Measurements from ENCODE around the gene KRT20. TPM values are rescaled to one million over a fixed set of nuclear protein-coding genes. Genes with fewer than 3 reads are reported as not detected.
"Not testable (repeated sequence)": the region's sequence is repeated elsewhere in the genome, so short reads cannot be mapped to it uniquely, and the experiment has no call there.

Gene KRT20
- total and polyA plus RNA-seq, 5 donors: 0.14 TPM; not detected in 4

DNA sequence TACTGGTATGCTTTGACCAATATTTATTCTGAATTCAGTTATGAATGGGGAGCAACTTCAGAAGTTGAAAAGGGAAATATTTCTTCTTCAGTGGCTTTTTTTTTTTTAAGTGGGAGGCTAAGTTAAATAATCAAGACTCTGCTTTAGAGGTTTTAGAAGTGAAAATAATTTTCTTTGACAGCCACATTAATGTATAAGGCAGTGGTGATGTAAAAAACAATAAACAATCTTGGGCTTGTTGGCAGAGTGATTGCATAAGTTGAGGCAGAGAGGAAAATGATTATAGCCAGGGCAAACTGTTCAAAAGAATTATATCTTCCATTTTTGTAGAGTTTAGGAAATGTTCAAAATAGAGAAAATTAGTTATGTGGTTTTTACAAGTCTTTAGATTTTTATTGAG lies 12.6 kb downstream of the KRT20 start:
- H3K27ac ChIP-seq (ENCODE audit: low read length): no peak overlapping the region
- H3K27me3 ChIP-seq (ENCODE audit: control insufficient read depth, insufficient read depth): no peaks in the 10 kb centered on the region
- DNase-seq (no peak), ATAC-seq (no peak)
- H3K9me3 ChIP-seq (ENCODE audit: control insufficient read depth, low read length): no peaks in the 10 kb centered on the region
- H3K4me3 ChIP-seq (ENCODE audit: low read length): no peak overlapping the region
- H3K4me1 ChIP-seq (ENCODE audit: control insufficient read depth, insufficient read depth, low read length): no peaks in the 10 kb centered on the region
- intact Hi-C loops (cut with DNase I): no loop called here

DNA sequence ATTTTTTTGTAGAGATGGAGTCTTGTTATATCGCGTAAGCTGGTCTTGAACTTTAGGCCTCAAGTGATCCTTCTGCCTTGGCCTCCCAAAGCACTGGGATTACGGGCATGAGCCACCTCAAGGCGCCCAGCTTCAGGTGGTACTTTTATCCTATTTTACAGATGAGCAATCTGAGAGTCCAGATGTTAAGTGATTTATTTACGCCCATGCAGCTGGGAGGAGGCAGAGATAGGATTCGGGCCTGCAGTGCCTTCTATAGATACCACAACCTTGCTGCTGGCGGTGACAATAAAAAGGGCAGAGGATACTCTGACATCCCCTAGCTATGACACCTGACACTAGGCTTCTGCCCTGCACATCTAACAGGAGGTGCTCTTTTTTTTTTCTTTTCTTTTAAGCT lies 13.7 kb downstream of the KRT20 start:
- intact Hi-C loops (cut with DNase I): no loop called here
- no peak overlapping the region for H3K4me3 ChIP-seq (ENCODE audit: low read length)
- H3K9me3 ChIP-seq (ENCODE audit: control insufficient read depth, low read length): no peaks in the 10 kb centered on the region
- no peak for DNase-seq
- no peak overlapping the region for H3K27ac ChIP-seq (ENCODE audit: low read length)
- 89% methylated on average over 7 of the region's 7 CpGs for WGBS
- H3K27me3 ChIP-seq (ENCODE audit: control insufficient read depth, insufficient read depth): no peaks in the 10 kb centered on the region
- ATAC-seq: no peak
- H3K4me1 ChIP-seq (ENCODE audit: control insufficient read depth, insufficient read depth, low read length): no peaks in the 10 kb centered on the region

DNA sequence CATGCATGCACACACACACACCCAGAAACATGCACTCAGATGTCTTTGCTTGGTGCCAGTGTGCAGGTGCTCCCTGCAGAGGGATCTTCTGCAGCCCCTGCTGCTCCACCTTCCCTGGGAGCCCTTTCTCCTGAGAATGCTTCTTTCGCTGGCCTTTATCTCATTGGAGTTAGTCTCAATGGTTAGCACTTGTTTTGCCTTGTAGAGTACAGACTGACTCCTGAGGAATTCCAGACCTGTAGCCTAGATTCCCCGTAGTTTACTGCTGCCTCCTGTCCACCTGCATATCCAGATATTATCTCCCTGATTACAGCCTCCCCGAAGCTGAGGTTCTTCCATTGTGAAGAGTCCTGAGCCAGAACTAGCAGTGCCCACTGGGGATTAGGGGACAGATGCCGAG lies 14.9 kb downstream of the KRT20 start:
- no peaks in the 10 kb centered on the region for H3K27me3 ChIP-seq (ENCODE audit: control insufficient read depth, insufficient read depth)
- ATAC-seq (no peak), DNase-seq (no peak)
- WGBS: 62% methylated on average over 4 of the region's 4 CpGs
- intact Hi-C loops (cut with DNase I): no loop called here
- H3K9me3 ChIP-seq (ENCODE audit: control insufficient read depth, low read length): no peaks in the 10 kb centered on the region
- no peaks in the 10 kb centered on the region for H3K4me1 ChIP-seq (ENCODE audit: control insufficient read depth, insufficient read depth, low read length)
- no peak overlapping the region for H3K4me3 ChIP-seq (ENCODE audit: low read length)
- H3K27ac ChIP-seq (ENCODE audit: low read length): no peak overlapping the region

DNA sequence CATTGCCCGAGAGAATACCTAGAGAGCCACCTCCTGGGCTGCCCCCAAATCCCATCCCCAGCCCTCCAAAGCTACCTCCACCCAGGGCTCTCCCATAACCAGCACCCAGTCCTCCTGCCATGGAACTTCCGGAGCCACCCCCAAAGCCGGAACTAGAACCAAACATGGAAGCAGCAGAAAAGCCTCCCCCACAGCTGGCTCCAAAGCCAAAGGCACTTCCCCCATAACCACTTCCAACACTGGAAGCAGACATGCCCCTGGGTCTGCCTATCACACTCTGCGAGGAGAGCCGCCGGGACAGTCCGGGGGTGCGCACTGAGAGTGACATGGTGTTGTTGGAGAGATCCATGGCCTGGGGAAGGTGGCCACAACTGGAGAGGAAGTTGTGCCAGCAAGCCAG lies 18.2 kb downstream of the KRT20 start, which contains the start of gene KRT12:
KRT12 (minus strand) TSS at position 386 of the 400 bp plus-strand sequence; CDS start at position 349, 37 bp downstream.
- intact Hi-C loops (cut with DNase I): no loop called here
- no peak for DNase-seq
- no peaks in the 10 kb centered on the region for H3K9me3 ChIP-seq (ENCODE audit: control insufficient read depth, low read length)
- H3K4me3 ChIP-seq (ENCODE audit: low read length): no peak within 1 kb of the TSS
- no peaks in the 10 kb centered on the region for H3K4me1 ChIP-seq (ENCODE audit: control insufficient read depth, insufficient read depth, low read length)
- H3K27ac ChIP-seq (ENCODE audit: low read length): no peak within 1 kb of the TSS
- no peak for ATAC-seq
- 69% methylated on average over 8 of the region's 8 CpGs for WGBS
- no peaks in the 10 kb centered on the region for H3K27me3 ChIP-seq (ENCODE audit: control insufficient read depth, insufficient read depth)

DNA sequence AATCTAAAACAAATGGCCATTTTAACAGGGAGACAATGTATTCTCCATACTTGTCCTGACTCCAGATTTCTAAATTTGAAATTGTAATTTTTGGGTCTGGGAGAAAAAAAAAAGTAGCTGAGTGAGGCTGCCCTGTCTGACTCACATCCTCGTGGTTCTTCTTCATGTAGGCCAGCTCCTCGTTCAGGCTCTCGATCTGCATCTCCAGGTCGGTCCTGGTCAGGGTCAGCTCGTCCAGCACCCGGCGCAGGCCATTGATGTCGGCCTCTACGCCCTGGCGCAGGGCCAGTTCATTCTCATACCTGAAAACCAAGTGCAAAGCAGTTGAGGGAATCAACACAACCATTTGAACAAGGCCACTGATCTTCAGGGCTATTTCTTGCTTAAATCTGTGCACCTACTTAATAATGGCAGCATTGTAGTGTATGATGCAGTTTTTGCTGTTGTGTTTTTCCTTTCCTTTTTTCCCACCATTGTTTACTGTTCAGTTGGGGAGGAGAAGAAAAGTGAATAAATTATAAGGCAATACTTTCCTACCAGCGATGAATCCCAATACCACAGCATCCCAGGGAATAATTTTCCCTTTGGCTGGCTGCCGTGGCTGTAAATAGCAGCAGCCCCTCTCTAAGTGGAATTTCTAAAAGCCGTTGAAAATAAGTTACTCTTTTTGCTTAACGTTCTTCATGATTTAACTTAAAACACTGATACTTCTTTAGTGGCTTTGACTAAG lies 20.2 kb downstream of the KRT20 start:
- H3K27ac ChIP-seq (ENCODE audit: low read length): no peak overlapping the region
- no peak for DNase-seq
- no peaks in the 10 kb centered on the region for H3K27me3 ChIP-seq (ENCODE audit: control insufficient read depth, insufficient read depth)
- H3K4me3 ChIP-seq (ENCODE audit: low read length): no peak overlapping the region
- no peaks in the 10 kb centered on the region for H3K4me1 ChIP-seq (ENCODE audit: control insufficient read depth, insufficient read depth, low read length)
- WGBS: 85% methylated on average over 14 of the region's 14 CpGs
- no peak for ATAC-seq
- H3K9me3 ChIP-seq (ENCODE audit: control insufficient read depth, low read length): no peaks in the 10 kb centered on the region
- intact Hi-C loops (cut with DNase I): no loop called here

DNA sequence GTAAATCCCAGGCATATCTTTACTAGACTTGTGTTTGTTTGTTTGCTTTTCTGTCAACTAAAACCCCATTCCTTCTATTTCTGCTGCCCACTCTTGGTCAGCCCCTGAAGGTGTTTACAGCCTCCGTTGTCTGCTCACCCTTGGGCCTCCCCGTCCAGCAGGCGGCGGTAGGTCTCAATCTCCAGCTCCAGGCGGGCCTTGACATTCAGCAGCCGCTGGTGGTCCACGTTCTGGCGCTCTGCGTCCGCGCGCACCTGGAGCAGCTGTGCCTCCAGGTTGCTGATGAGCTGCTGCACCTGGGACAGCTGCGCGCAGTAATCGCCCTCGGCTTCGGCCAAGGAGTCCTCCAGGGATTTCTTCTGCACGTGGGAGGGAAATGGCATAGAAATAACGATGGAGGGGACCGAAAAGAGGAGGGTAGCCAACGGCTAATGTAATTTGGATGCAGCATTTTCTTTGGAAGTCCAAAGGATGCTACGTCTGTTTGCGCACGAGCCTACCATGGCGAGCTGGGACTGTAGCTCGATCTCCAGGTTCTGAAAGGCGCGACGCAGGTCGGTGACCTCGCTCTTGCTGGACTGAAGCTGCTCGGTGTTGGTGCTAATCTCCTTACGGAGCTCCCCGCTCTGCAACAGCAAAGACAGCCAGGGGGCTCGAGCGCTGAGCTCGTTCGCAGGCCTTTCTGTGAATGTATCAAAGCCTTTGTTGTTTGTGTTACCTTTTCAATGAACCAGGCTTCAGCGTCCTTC lies 21.9 kb downstream of the KRT20 start:
- no peaks in the 10 kb centered on the region for H3K27me3 ChIP-seq (ENCODE audit: control insufficient read depth, insufficient read depth)
- DNase-seq: no peak
- H3K4me1 ChIP-seq (ENCODE audit: control insufficient read depth, insufficient read depth, low read length): no peaks in the 10 kb centered on the region
- no peak for ATAC-seq
- H3K9me3 ChIP-seq (ENCODE audit: control insufficient read depth, low read length): no peaks in the 10 kb centered on the region
- intact Hi-C loops (cut with DNase I): no loop called here
- H3K4me3 ChIP-seq (ENCODE audit: low read length): no peak overlapping the region
- no peak overlapping the region for H3K27ac ChIP-seq (ENCODE audit: low read length)
- WGBS: 47% methylated on average over 39 of the region's 39 CpGs

DNA sequence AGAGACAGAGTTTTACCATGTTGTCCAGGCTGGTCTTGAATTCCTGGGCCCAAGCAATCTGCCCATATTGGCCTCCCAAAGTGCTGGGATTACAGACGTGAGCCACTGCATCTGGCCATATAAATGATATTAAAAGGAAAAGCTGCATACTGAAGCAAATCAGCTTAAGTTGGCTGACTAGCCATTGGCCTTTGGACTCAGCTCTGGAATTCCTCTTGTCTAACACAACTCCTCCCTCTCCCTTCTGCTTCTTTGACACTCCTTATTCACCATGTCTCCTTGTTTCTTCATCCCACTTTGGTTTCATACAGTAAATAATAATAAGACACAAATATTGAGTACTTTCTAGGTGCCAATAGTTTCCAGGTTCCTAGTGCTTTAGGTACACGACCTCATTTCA lies 25.5 kb downstream of the KRT20 start:
- Histone ChIP-seq H3K9me3 (ENCODE audit: control insufficient read depth, low read length) (no peaks in the 10 kb centered on the region), H3K27me3 (ENCODE audit: control insufficient read depth, insufficient read depth) (no peaks in the 10 kb centered on the region), H3K27ac (ENCODE audit: low read length) (no peak overlapping the region), H3K4me3 (ENCODE audit: low read length) (no peak overlapping the region), H3K4me1 (ENCODE audit: control insufficient read depth, insufficient read depth, low read length) (no peaks in the 10 kb centered on the region)
- 58% methylated on average over 2 of the region's 2 CpGs for WGBS
- DNase-seq (no peak), ATAC-seq (no peak)
- intact Hi-C loops (cut with DNase I): no loop called here

DNA sequence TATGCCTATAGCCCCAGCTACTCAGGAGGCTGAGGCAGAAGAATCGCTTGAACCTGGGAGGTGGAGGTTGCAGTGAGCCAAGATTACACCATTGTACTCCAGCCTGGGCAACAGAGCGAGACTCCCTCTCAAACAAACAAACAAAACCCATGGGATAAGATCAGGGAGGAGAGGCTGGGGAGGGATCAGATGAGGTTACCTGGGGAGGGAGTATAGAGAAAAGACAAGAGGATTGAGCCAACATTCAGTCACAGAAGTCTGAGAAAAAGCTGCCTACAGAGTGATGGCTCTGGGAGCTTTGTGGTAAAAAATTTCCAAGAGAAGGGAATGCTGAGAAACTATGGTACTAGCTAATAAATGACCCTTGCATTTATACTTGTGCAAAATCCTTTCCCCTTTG lies 26.4 kb downstream of the KRT20 start:
- H3K27me3 ChIP-seq (ENCODE audit: control insufficient read depth, insufficient read depth); H3K4me3 ChIP-seq (ENCODE audit: low read length); H3K27ac ChIP-seq (ENCODE audit: low read length); H3K9me3 ChIP-seq (ENCODE audit: control insufficient read depth, low read length); ATAC-seq; H3K4me1 ChIP-seq (ENCODE audit: control insufficient read depth, insufficient read depth, low read length); DNase-seq; intact Hi-C loops (cut with DNase I): not testable (repeated sequence)
- 90% methylated on average over 2 of the region's 2 CpGs for WGBS

DNA sequence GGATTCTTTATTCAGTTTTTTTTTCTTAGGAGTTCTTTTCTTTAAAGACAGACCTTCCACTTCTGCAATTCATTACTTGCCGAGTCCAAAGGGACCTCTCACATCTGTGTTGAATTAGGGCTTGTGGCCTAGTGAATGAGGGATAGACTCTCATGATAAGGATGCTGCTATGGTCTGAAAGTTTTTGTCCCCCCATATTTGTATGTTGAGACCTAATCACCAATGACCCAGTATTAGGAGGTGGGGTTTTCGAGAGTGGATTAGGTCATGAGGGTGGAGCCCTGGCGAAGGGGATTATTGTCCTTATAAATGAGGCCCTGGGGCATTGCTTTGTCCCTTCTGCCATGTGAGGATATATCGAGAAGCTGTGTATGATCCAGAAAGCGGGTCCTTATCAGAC lies 27.5 kb downstream of the KRT20 start:
- DNase-seq (peak in 1 of 3 donors; percentile 70), ATAC-seq (peak; percentile 48 to 71)
- Histone ChIP-seq H3K4me1 (ENCODE audit: control insufficient read depth, insufficient read depth, low read length) (no peaks in the 10 kb centered on the region), H3K27me3 (ENCODE audit: control insufficient read depth, insufficient read depth) (no peaks in the 10 kb centered on the region), H3K4me3 (ENCODE audit: low read length) (no peak overlapping the region), H3K9me3 (ENCODE audit: control insufficient read depth, low read length) (no peaks in the 10 kb centered on the region), H3K27ac (ENCODE audit: low read length) (peak overlapping the region; percentile 30)
- intact Hi-C loops (cut with DNase I): no loop called here
- 51% methylated on average over 5 of the region's 5 CpGs for WGBS

DNA sequence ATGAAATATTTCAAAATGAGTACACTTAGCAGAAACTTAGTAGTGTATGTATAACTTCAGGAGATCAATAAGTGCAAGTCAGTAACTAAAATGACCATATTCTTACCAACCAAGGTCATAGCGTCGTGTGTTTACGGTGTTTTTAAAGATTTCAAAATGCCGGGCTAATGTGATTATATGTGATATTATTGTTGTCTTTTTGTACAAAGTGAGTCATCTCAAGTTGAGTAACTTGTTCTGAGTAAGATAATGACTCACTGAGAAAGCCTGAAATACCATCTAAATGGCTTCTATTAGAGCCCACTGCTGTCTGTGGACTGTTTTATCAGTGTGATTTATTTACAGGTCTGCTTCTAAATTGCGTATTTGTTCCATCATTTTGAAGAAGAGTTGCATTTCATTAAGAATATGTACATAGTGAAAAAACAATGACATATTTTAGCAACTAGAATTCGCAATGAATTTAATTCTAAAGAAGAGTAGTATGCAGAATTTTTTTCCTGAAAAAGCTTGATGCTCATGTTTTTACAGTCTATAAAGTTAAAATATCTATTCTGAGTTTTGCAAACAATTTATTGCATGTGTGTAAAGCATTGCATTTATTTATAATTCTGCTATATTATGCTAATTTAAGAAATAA lies 30.7 kb downstream of the KRT20 start:
- 62% methylated on average over 6 of the region's 6 CpGs for WGBS
- ATAC-seq (peak in 1 of 2 donors; percentile 47), DNase-seq (no peak)
- intact Hi-C loops (cut with DNase I): no loop called here
- H3K27me3 ChIP-seq (ENCODE audit: control insufficient read depth, insufficient read depth): no peaks in the 10 kb centered on the region
- no peak overlapping the region for H3K27ac ChIP-seq (ENCODE audit: low read length)
- H3K4me3 ChIP-seq (ENCODE audit: low read length): no peak overlapping the region
- H3K9me3 ChIP-seq (ENCODE audit: control insufficient read depth, low read length): no peaks in the 10 kb centered on the region
- no peaks in the 10 kb centered on the region for H3K4me1 ChIP-seq (ENCODE audit: control insufficient read depth, insufficient read depth, low read length)

DNA sequence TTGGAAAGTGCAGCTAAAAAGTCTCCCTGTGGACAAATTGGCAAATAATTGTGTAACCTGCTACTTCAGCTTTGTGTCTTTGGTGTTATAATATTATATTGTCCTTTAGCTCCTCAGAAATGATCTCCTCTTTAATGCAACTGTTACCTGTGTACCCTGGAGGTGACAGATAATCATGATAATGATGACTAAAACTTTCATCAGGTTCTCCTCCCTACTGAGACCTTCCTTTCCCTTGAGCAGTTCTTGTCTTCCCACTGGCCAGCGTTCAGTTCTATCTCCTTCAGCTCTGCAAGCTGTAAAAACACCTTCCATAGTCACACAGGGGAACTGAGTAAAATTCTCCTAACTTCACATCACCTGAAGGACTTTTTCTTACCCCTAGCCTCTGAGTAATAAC lies 32.7 kb downstream of the KRT20 start:
- intact Hi-C loops (cut with DNase I): no loop called here
- H3K9me3 ChIP-seq (ENCODE audit: control insufficient read depth, low read length): no peaks in the 10 kb centered on the region
- 58% methylated on average over 1 of the region's 1 CpG for WGBS

More for the DNA sequence above, 32.7 kb downstream of the KRT20 start:
- Histone ChIP-seq H3K27me3 (ENCODE audit: control insufficient read depth, insufficient read depth) (no peaks in the 10 kb centered on the region), H3K4me3 (ENCODE audit: low read length) (no peak overlapping the region), H3K27ac (ENCODE audit: low read length) (no peak overlapping the region), H3K4me1 (ENCODE audit: control insufficient read depth, insufficient read depth, low read length) (no peaks in the 10 kb centered on the region)
- ATAC-seq: no peak
- no peak for DNase-seq
